GM23338 (cell line): ENCODE data around the gene DDX39A. TPM values are rescaled to one million over a fixed set of nuclear protein-coding genes. Genes with fewer than 3 reads are reported as not detected.

ENCODE experiments used
- ATAC-seq: fragments of 200-7000 bp; cut with Tn5 transposase; 3 replicates; pipeline ENCODE4 v1.9.1; 2020
- DNase-seq: peaks from one replicate; pipeline ENCODE4 v3.0.0-alpha.2; 2015; ENCODE audit warnings: low spot score
- H2AFZ ChIP-seq: fragments of 200-600 bp; sonication (generic); 2 replicates; pipeline ENCODE4 v1.8.0; 2016; ENCODE audit warnings: antibody characterized with exemption, mild to moderate bottlenecking, moderate library complexity
- H3F3A ChIP-seq: fragments of 200-600 bp; sonication (generic); replicated peaks from 2 replicates; pipeline ENCODE4 v1.8.0; 2017; ENCODE audit warnings: antibody characterized with exemption, mixed run types, low read depth
- H3K27ac ChIP-seq: fragments of 200-600 bp; sonication (generic); 2 replicates; pipeline ENCODE4 v1.6.1; 2016; ENCODE audit warnings: low read depth
- H3K27me3 ChIP-seq: fragments of 200-600 bp; sonication (generic); 2 replicates; pipeline ENCODE4 v1.8.0; 2016; ENCODE audit warnings: mild to moderate bottlenecking, mixed run types, moderate library complexity; ENCODE audit not compliant: insufficient read depth
- H3K36me3 ChIP-seq: fragments of 200-600 bp; sonication (generic); 2 replicates; pipeline ENCODE4 v1.8.0; 2016; ENCODE audit warnings: mild to moderate bottlenecking; ENCODE audit not compliant: insufficient read depth
- H3K4me1 ChIP-seq: fragments of 200-600 bp; sonication (generic); 2 replicates; pipeline ENCODE4 v1.8.0; 2016; ENCODE audit warnings: mild to moderate bottlenecking, moderate library complexity; ENCODE audit not compliant: insufficient read depth
- H3K4me2 ChIP-seq: fragments of 200-600 bp; sonication (generic); 2 replicates; pipeline ENCODE4 v1.7.1; 2017; ENCODE audit warnings: mixed run types
- H3K4me3 ChIP-seq: fragments of 200-600 bp; sonication (generic); 2 replicates; pipeline ENCODE4 v1.6.1; 2016; ENCODE audit warnings: mixed run types
- H3K79me2 ChIP-seq: fragments of 200-600 bp; sonication (generic); replicated peaks from 2 replicates; pipeline ENCODE4 v1.8.0; 2017; ENCODE audit warnings: mild to moderate bottlenecking; ENCODE audit not compliant: insufficient read depth
- H3K9me2 ChIP-seq: fragments of 200-600 bp; sonication (generic); 2 replicates; pipeline ENCODE4 v1.8.0; 2017; ENCODE audit not compliant: insufficient read depth
- H4K20me1 ChIP-seq: fragments of 200-600 bp; sonication (generic); replicated peaks from 2 replicates; pipeline ENCODE4 v1.8.0; 2017; ENCODE audit warnings: mild to moderate bottlenecking; ENCODE audit not compliant: insufficient read depth
- H3K27ac Mint-ChIP-seq: 2 replicates; pipeline ENCODE4 v1.8.0; 2020; ENCODE audit warnings: inconsistent platforms, mild to moderate bottlenecking, moderate library complexity, mixed read lengths
- H3K27me3 Mint-ChIP-seq: 3 replicates; pipeline ENCODE4 v1.8.0; 2022; ENCODE audit warnings: low read depth, mild to moderate bottlenecking, moderate library complexity, mixed read lengths, inconsistent platforms; ENCODE audit not compliant: insufficient read depth, poor library complexity
- H3K36me3 Mint-ChIP-seq: 3 replicates; pipeline ENCODE4 v1.8.0; 2021; ENCODE audit warnings: low read depth, mild to moderate bottlenecking, inconsistent platforms, moderate library complexity, mixed read lengths
- H3K4me1 Mint-ChIP-seq: 3 replicates; pipeline ENCODE4 v1.8.0; 2020; ENCODE audit warnings: mild to moderate bottlenecking, inconsistent platforms, mixed read lengths
- H3K4me3 Mint-ChIP-seq: 3 replicates; pipeline ENCODE4 v1.8.0; 2021; ENCODE audit warnings: moderate library complexity, mild to moderate bottlenecking, inconsistent platforms, mixed read lengths
- H3K9me3 Mint-ChIP-seq: 3 replicates; pipeline ENCODE4 v1.8.0; 2020; ENCODE audit warnings: moderate library complexity, mild to moderate bottlenecking, inconsistent platforms, mixed read lengths
- CREB1 ChIP-seq: fragments of 250-450 bp; sonication (Bioruptor Pico); IDR thresholded peaks from 2 replicates; pipeline ENCODE4 v1.5.0; 2020; ENCODE audit warnings: low read depth, mild to moderate bottlenecking, moderate library complexity
- CTCF ChIP-seq, 2 experiments: fragments of 200-600 bp in 1 of 2; sonication (generic) in 1 of 2; conservative IDR thresholded peaks; 2 replicates each; pipeline versions ENCODE4 v1.5.1 to v1.6.1; 2016 to 2017; ENCODE audit warnings: antibody characterized with exemption in 2 of 2, low read depth in 2 of 2, mild to moderate bottlenecking in 2 of 2, moderate library complexity in 1 of 2
- ETS1 ChIP-seq: IDR thresholded peaks from 2 replicates; pipeline ENCODE4 v1.6.1; 2016; ENCODE audit warnings: antibody characterized with exemption
- EZH2phosphoT487 ChIP-seq: fragments of 200-600 bp; sonication (generic); IDR thresholded peaks from one replicate; pipeline ENCODE4 v1.8.1; 2018; ENCODE audit warnings: antibody characterized with exemption; ENCODE audit not compliant: unreplicated experiment
- JUNB ChIP-seq: IDR thresholded peaks from one replicate; pipeline ENCODE4 v1.6.1; 2016; ENCODE audit warnings: antibody characterized with exemption; ENCODE audit not compliant: unreplicated experiment
- NANOG ChIP-seq: IDR thresholded peaks from 2 replicates; pipeline ENCODE4 v1.6.1; 2016; ENCODE audit warnings: antibody characterized with exemption, borderline replicate concordance
- REST ChIP-seq: IDR thresholded peaks from one replicate; pipeline ENCODE4 v1.6.1; 2018; ENCODE audit warnings: antibody characterized with exemption; ENCODE audit not compliant: unreplicated experiment
- STAT1 ChIP-seq: IDR thresholded peaks from one replicate; pipeline ENCODE4 v1.6.1; 2016; ENCODE audit warnings: antibody characterized with exemption; ENCODE audit not compliant: unreplicated experiment
- ZNF114 ChIP-seq: fragments of 250-450 bp; sonication (Bioruptor Pico); IDR thresholded peaks from 2 replicates; pipeline ENCODE4 v1.5.0; 2020; ENCODE audit warnings: mild to moderate bottlenecking, moderate library complexity
- ZNF331 ChIP-seq: fragments of 250-450 bp; sonication (Bioruptor Pico); IDR thresholded peaks from 2 replicates; pipeline ENCODE4 v1.5.0; 2020; ENCODE audit warnings: low read depth, mild to moderate bottlenecking, moderate library complexity
- polyA plus RNA-seq: library from polyadenylated mRNA; unstranded; fragments of >200 nt; fragmentation: Nextera tagmentation; extraction: Ambion mirVana; gene quantifications from 2 replicates; pipeline ENCODE4 v1.2.1, GENCODE V29; 2016
- total RNA-seq: library from RNA; depleted of rRNA; stranded (reverse); fragments of >200 nt; shearing (Covaris generic); gene quantifications from 2 replicates; pipeline ENCODE4 v1.2.3, GENCODE V29; 2014

The DDX39A gene
- total and polyA plus RNA-seq, 2 experiments from 2014 or later: 195 to 196 TPM

- TF ChIP-seq STAT1: no peak
- no peak for TF ChIP-seq REST
- no peak for TF ChIP-seq CTCF (conservative IDR thresholded peaks at IDR 0.05; ENCODE audit: low read depth in 2 of 2)
- TF ChIP-seq CREB1 (CRISPR knock-in tag): no peak
- no peak for TF ChIP-seq ETS1
- no peak for TF ChIP-seq ZNF331
These were observed 4.0 kb downstream of the DDX39A start (continued) for GRCh38 chr19:14414926-14415690.

- peaks cover 73% of the 10 kb centered on the region for H3K79me2 ChIP-seq
- peaks cover 20% of the 10 kb centered on the region; the same call in 1 of the 2 replicates for H3K36me3 ChIP-seq
- no peak for DNase-seq
- TF ChIP-seq CTCF (conservative IDR thresholded peaks at IDR 0.05; ENCODE audit: low read depth in 2 of 2): no peak
- TF ChIP-seq NANOG: no peak
- TF ChIP-seq ZNF331: no peak
- TF ChIP-seq CREB1 (CRISPR knock-in tag): no peak
- no peak for TF ChIP-seq EZH2phosphoT487
- TF ChIP-seq ZNF114 (CRISPR knock-in tag): no peak
- no peak for TF ChIP-seq JUNB
These were observed 5.4 kb downstream of the DDX39A start for GRCh38 chr19:14413693-14414181.

More at GRCh38 chr19:14413693-14414181, 5.4 kb downstream of the DDX39A start:
- H3K4me1 ChIP-seq: peaks cover 16% of the 10 kb centered on the region
- Mint-ChIP-seq H3K9me3 (no peaks in the 10 kb centered on the region; the same call in 2 of the 3 replicates), H3K27ac (peak overlapping the region; percentile 35; the same call in 1 of the 2 replicates), H3K4me3 (no peak overlapping the region; the same call in 2 of the 3 replicates), H3K27me3 (peaks cover 7% of the 10 kb centered on the region), H3K4me1 (peaks cover 29% of the 10 kb centered on the region), H3K36me3 (peaks cover 62% of the 10 kb centered on the region)
- H3K4me3 ChIP-seq: no peak overlapping the region
- H3F3A ChIP-seq: 0 out of 2 replicates have a peak, but pooled peaks cover 11% of the 10 kb centered on the region
- no peaks in the 10 kb centered on the region for H3K9me2 ChIP-seq
- no peaks in the 10 kb centered on the region for H3K27me3 ChIP-seq
- peak overlapping the region; percentile 39; the same call in 1 of the 2 replicates for H3K27ac ChIP-seq
- no peak overlapping the region for H3K4me2 ChIP-seq
- peaks cover 62% of the 10 kb centered on the region for H4K20me1 ChIP-seq
- H2AFZ ChIP-seq: no peak overlapping the region
- no peak for ATAC-seq
